NB4 (cell line): ENCODE results near the gene CD200.

Source experiments
- DNase-seq: peaks from one replicate; pipeline ENCODE4 v3.0.0; 2010; ENCODE audit warnings: low read depth
- H3K4me3 ChIP-seq: one replicate; pipeline ENCODE4 v1.5.1; 2011; ENCODE audit warnings: mild to moderate bottlenecking, low read depth, low read length, moderate library complexity
- MYC ChIP-seq: IDR thresholded peaks from 2 replicates; pipeline ENCODE4 v1.6.1; 2011; ENCODE audit warnings: low read depth, low read length
- POLR2A ChIP-seq: IDR thresholded peaks from 2 replicates; pipeline ENCODE4 v1.6.1; 2011; ENCODE audit warnings: mild to moderate bottlenecking; ENCODE audit not compliant: insufficient read length; ENCODE audit errors: extremely low read depth
- TF ChIP-seq, protein P1 (sequence below): IDR thresholded peaks from 2 replicates; pipeline ENCODE4 v1.6.1; 2011; ENCODE audit warnings: low read depth, low read length
- TF ChIP-seq, protein P2 (sequence below): IDR thresholded peaks from one replicate; pipeline ENCODE4 v1.5.1; 2012; ENCODE audit warnings: low read depth, low read length

Gene CD200

DNA sequence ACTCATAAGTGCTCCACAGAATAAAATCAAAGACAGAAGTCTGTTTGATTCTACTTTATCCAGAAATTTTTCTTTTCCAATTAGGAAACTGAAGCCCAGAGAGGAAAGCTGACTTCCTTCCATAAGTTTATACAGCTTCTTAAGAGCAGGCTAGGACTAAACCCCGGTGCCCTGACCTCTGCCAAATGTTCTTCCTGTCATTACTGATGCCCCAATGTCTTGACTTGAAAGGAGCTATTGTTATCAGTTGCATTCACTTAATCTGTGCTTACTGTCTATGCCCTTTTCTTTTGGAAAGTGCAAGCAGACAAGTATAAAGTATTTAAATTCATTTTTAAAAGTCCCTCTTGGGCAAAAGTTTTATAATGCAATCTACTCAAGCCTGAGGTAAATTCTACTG is 18.1 kb downstream of the CD200 start:
- no peak overlapping the region for H3K4me3 ChIP-seq
- TF ChIP-seq, protein P1, sequence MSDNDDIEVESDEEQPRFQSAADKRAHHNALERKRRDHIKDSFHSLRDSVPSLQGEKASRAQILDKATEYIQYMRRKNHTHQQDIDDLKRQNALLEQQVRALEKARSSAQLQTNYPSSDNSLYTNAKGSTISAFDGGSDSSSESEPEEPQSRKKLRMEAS = no peak
- no peak for TF ChIP-seq POLR2A
- TF ChIP-seq MYC = no peak
- TF ChIP-seq, protein P2, sequence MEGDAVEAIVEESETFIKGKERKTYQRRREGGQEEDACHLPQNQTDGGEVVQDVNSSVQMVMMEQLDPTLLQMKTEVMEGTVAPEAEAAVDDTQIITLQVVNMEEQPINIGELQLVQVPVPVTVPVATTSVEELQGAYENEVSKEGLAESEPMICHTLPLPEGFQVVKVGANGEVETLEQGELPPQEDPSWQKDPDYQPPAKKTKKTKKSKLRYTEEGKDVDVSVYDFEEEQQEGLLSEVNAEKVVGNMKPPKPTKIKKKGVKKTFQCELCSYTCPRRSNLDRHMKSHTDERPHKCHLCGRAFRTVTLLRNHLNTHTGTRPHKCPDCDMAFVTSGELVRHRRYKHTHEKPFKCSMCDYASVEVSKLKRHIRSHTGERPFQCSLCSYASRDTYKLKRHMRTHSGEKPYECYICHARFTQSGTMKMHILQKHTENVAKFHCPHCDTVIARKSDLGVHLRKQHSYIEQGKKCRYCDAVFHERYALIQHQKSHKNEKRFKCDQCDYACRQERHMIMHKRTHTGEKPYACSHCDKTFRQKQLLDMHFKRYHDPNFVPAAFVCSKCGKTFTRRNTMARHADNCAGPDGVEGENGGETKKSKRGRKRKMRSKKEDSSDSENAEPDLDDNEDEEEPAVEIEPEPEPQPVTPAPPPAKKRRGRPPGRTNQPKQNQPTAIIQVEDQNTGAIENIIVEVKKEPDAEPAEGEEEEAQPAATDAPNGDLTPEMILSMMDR = no peak

DNA sequence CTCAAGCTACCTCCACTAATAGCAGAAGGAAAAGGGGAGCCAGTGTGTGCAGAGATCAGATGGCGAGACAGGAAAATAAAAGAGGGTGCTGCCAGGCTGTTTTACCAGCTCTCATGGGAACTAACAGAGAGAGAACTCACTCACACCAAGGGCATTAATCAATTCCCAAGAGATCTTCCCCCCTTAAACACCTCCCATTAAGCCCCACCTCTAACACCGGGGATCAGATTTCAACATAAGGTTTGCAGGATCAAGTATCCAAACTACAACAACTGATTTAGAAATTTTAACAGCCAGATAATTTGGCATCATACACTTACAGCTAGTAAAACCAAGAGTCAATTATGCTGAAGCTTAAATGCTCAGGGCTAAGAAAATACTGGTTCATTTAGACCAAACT is 18.9 kb downstream of the CD200 start:
- no peak overlapping the region for H3K4me3 ChIP-seq
- DNase-seq = no peak
- TF ChIP-seq, protein P1 = no peak
- TF ChIP-seq MYC (no peak), POLR2A (no peak)
- TF ChIP-seq, protein P2 = no peak

More for the DNA sequence above, 18.1 kb downstream of the CD200 start:
- no peak for DNase-seq

DNA sequence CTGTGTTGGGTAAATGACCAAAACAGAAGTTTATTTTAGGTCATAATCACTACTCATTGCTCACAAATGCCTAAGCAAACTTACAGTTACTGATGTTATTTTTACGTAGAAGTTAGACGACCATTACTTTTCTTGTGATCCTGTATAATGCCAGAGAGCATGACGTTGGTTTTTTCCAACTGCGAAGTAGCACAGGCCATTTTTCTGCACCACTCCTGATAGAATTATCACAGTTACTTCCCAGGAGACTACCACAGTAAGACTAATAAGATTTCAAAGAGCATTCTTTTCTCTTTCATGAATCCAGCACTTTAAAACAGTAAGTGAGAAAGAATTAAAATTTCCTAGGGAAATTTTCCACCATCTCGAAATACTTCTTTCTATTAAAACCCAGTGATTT is 19.8 kb downstream of the CD200 start:
- H3K4me3 ChIP-seq = no peak overlapping the region
- no peak for DNase-seq
- TF ChIP-seq POLR2A (no peak), MYC (no peak)
- TF ChIP-seq, protein P2 = no peak
- TF ChIP-seq, protein P1 = no peak

DNA sequence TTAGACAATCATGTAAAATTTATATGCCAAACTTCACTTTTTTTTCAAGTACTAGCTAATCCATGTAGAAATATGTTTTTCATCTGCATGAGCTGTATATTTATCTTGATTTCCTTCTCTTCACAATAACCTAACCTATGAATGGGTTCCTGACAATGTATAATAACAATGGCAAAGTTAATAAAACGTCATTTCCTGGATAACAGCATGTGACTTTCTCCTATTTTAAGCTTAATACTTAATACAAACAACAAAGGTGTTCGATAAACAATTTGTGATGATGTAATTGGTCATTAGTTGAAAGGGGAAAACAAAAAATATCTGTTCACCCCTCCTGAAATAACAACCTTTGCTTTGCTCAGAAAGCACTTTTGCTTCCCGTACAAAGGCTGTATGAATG is 20.4 kb downstream of the CD200 start:
- TF ChIP-seq, protein P2 = no peak
- TF ChIP-seq, protein P1 = no peak
- TF ChIP-seq POLR2A = no peak
- TF ChIP-seq MYC = no peak
- no peak for DNase-seq
- no peak overlapping the region for H3K4me3 ChIP-seq

DNA sequence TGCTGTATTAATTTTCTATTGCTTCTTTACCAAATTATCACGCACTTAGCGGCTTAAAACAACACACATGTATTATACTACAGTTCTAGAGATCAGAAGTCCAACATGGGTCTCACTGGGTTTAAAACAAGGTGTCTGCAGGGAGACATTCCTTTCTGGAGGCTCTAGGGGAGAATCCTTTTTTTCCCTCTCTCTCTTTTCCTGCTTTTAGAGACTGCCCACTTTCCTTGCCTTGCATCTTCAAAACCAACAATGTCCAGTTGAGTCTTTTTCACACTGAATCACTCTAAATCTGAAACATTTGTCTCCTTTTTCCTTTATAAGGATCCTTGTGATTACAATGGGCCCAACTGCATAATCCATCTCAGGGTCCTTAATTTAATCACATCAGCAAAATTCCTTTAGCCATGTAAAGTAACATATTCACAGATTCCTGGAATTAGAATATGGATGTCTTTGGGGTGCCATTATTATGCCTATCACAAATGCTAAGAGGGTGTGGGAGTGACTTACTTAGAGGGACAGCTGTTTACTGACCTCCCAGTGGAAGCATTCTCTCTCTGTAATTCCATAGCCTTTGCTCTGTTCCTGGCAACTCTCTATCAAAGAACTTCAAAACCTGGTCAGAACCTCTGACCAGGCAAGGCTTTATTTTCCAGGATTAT is 21.8 kb downstream of the CD200 start:
- no peak for TF ChIP-seq MYC
- TF ChIP-seq, protein P2 = no peak
- TF ChIP-seq, protein P1 = no peak
- TF ChIP-seq POLR2A = no peak
- DNase-seq = no peak
- H3K4me3 ChIP-seq = no peak overlapping the region

DNA sequence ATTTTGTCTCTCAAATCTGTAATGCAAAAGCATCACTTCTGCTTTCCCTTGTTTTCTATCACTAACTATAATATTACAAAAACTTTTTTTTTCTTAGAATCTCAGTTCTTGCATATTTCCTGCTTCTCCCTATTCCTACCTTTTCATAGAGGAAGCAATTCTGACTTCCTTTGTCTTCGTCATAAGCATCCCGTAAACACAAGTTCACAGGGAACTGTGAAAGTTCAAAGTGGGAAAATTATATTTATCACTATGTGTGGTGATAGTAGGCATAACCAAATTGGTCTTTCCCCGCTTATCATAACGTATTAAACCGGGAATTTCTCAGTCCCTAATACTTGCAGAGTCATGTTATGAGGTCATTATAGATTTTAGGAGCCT is 22.3 kb downstream of the CD200 start:
- no peak overlapping the region for H3K4me3 ChIP-seq
- TF ChIP-seq MYC (no peak), POLR2A (no peak)
- TF ChIP-seq, protein P2 = no peak
- TF ChIP-seq, protein P1 = no peak
- DNase-seq = no peak
